GM19023 (cell line): Measurements from ENCODE around the gene RPUSD2.
"Not testable (repeated sequence)": the region's sequence is repeated elsewhere in the genome, so short reads cannot be mapped to it uniquely, and the experiment has no call there.

Source experiments
- ATAC-seq: cut with Tn5 transposase; IDR thresholded peaks from one replicate; pipeline ENCODE4 v1.9.1; 2021; ENCODE audit warnings: mild to moderate bottlenecking, moderate library complexity; ENCODE audit not compliant: unreplicated experiment

The RPUSD2 gene

GRCh38 chr15:40564591-40565332 lies 4.3 kb upstream of the RPUSD2 start, which contains the start of gene CCDC32:
CCDC32 (minus strand) TSS chr15:40565042; CDS start chr15:40563015, 2,027 bp downstream.
- peak; percentile 98 for ATAC-seq

- ATAC-seq: no peak
Measured at GRCh38 chr15:40565333-40566238, 3.5 kb upstream of the RPUSD2 start.

GRCh38 chr15:40567111-40567510 lies 2.0 kb upstream of the RPUSD2 start:
- no peak for ATAC-seq

- no peak for ATAC-seq
Measured at GRCh38 chr15:40575113-40575512, 6.0 kb downstream of the RPUSD2 start.

GRCh38 chr15:40576914-40577313 lies 7.8 kb downstream of the RPUSD2 start:
- not testable (repeated sequence) for ATAC-seq

GRCh38 chr15:40578892-40579291 lies 9.8 kb downstream of the RPUSD2 start:
- ATAC-seq: no peak

GRCh38 chr15:40581796-40582195 lies 12.7 kb downstream of the RPUSD2 start:
- not testable (repeated sequence) for ATAC-seq

GRCh38 chr15:40582726-40583246 lies 13.7 kb downstream of the RPUSD2 start:
- no peak for ATAC-seq

- no peak for ATAC-seq
Measured at GRCh38 chr15:40584191-40584590, 15.1 kb downstream of the RPUSD2 start.

GRCh38 chr15:40590667-40591050 lies 21.6 kb downstream of the RPUSD2 start:
- ATAC-seq: no peak

GRCh38 chr15:40591389-40591788 lies 22.3 kb downstream of the RPUSD2 start:
- ATAC-seq: no peak

- ATAC-seq: no peak
Measured at GRCh38 chr15:40593165-40593564, 24.1 kb downstream of the RPUSD2 start.

GRCh38 chr15:40593588-40594428 lies 24.7 kb downstream of the RPUSD2 start, which contains the start of gene KNL1:
KNL1 (plus strand) TSS chr15:40594249; CDS start chr15:40602932, 8,683 bp downstream.
- ATAC-seq: peak; percentile 77

GRCh38 chr15:40594429-40594836 lies 25.3 kb downstream of the RPUSD2 start:
- peak; percentile 56 for ATAC-seq

- ATAC-seq: no peak
Measured at GRCh38 chr15:40595219-40595618, 26.1 kb downstream of the RPUSD2 start.

GRCh38 chr15:40595773-40596172 lies 26.7 kb downstream of the RPUSD2 start:
- ATAC-seq: no peak

GRCh38 chr15:40597024-40597423 lies 27.9 kb downstream of the RPUSD2 start:
- ATAC-seq: no peak

GRCh38 chr15:40598126-40598525 lies 29.0 kb downstream of the RPUSD2 start:
- ATAC-seq: no peak

GRCh38 chr15:40598672-40599071 lies 29.6 kb downstream of the RPUSD2 start:
- no peak for ATAC-seq

GRCh38 chr15:40600956-40601355 lies 31.9 kb downstream of the RPUSD2 start:
- ATAC-seq: no peak

GRCh38 chr15:40603935-40604334 lies 34.8 kb downstream of the RPUSD2 start:
- no peak for ATAC-seq
